ENCODE results near the gene YBX3. TPM values are rescaled to one million over a fixed set of nuclear protein-coding genes. Genes with fewer than 3 reads are reported as not detected.

The YBX3 gene
- polyA plus RNA-seq, 1 experiment = 142 TPM

GRCh38 chr12:10688042-10688441, 35.1 kb downstream of the YBX3 start:
- H3K4me3 ChIP-seq (ENCODE audit: low read depth, low read length) = no peak overlapping the region
- ChIA-PET POLR2A (no interaction called here), CTCF (interaction anchor here (0.9 kb wide), 1 partner anchor 9 kb away, joined by 3 read pairs; no protein-coding TSS in a partner anchor)
- no peak for TF ChIP-seq CTCF (IDR thresholded peaks at IDR 0.05; ENCODE audit: insufficient read depth, low read depth, low read length)
- no peaks in the 10 kb centered on the region for H3K27me3 ChIP-seq (ENCODE audit: control insufficient read depth, insufficient read depth, low read length)
- DNase-seq (ENCODE audit: low read depth) = no peak
- no peaks in the 10 kb centered on the region for H3K36me3 ChIP-seq (ENCODE audit: control insufficient read depth, insufficient read depth, low read length)

- H3K36me3 ChIP-seq (ENCODE audit: control insufficient read depth, insufficient read depth, low read length) = no peaks in the 10 kb centered on the region
- H3K4me3 ChIP-seq (ENCODE audit: low read depth, low read length) = peak within 1 kb of the TSS; percentile 57
- ChIA-PET POLR2A (no interaction called here), CTCF (interaction anchor here (0.8 to 1.8 kb wide), 10 partner anchors 10 to 526 kb away, joined by 3 to 7 read pairs (median 4); no protein-coding TSS in a partner anchor)
- peak; percentile 97 for TF ChIP-seq CTCF (IDR thresholded peaks at IDR 0.05; ENCODE audit: insufficient read depth, low read depth, low read length)
- DNase-seq (ENCODE audit: low read depth) = no peak
- H3K27me3 ChIP-seq (ENCODE audit: control insufficient read depth, insufficient read depth, low read length) = no peaks in the 10 kb centered on the region
Observed at GRCh38 chr12:10673659-10674384, 49.3 kb downstream of the YBX3 start, which contains the start of gene STYK1. STYK1 (minus strand) TSS chr12:10674052; CDS start chr12:10634618, 39,434 bp downstream.

GRCh38 chr12:10672231-10672868, 50.8 kb downstream of the YBX3 start:
- Histone ChIP-seq H3K4me3 (ENCODE audit: low read depth, low read length) (no peak overlapping the region), H3K36me3 (ENCODE audit: control insufficient read depth, insufficient read depth, low read length) (no peaks in the 10 kb centered on the region), H3K27me3 (ENCODE audit: control insufficient read depth, insufficient read depth, low read length) (no peaks in the 10 kb centered on the region)
- TF ChIP-seq CTCF (IDR thresholded peaks at IDR 0.05; ENCODE audit: insufficient read depth, low read depth, low read length) = no peak
- DNase-seq (ENCODE audit: low read depth) = no peak
- CTCF ChIA-PET = interaction anchor here (1.1 to 1.6 kb wide), 6 partner anchors 12 to 78 kb away, joined by 3 to 5 read pairs (median 4); no protein-coding TSS in a partner anchor
- POLR2A ChIA-PET = no interaction called here

- CTCF ChIA-PET = interaction anchor here (1.2 to 1.8 kb wide), 2 partner anchors 62 to 81 kb away, joined by 3 to 5 read pairs; no protein-coding TSS in a partner anchor
- no peaks in the 10 kb centered on the region for H3K36me3 ChIP-seq (ENCODE audit: control insufficient read depth, insufficient read depth, low read length)
- POLR2A ChIA-PET = no interaction called here
Observed at GRCh38 chr12:10669533-10669932, 53.6 kb downstream of the YBX3 start.

More at GRCh38 chr12:10669533-10669932, 53.6 kb downstream of the YBX3 start:
- no peak for TF ChIP-seq CTCF (IDR thresholded peaks at IDR 0.05; ENCODE audit: insufficient read depth, low read depth, low read length)
- Histone ChIP-seq H3K4me3 (ENCODE audit: low read depth, low read length) (no peak overlapping the region), H3K27me3 (ENCODE audit: control insufficient read depth, insufficient read depth, low read length) (no peaks in the 10 kb centered on the region)
- no peak for DNase-seq (ENCODE audit: low read depth)
